ENCODE data around the gene MEX3C.

GRCh38 chr18:51226068-51226467, 28.6 kb upstream of the MEX3C start:
- TF ChIP-seq, protein P1, sequence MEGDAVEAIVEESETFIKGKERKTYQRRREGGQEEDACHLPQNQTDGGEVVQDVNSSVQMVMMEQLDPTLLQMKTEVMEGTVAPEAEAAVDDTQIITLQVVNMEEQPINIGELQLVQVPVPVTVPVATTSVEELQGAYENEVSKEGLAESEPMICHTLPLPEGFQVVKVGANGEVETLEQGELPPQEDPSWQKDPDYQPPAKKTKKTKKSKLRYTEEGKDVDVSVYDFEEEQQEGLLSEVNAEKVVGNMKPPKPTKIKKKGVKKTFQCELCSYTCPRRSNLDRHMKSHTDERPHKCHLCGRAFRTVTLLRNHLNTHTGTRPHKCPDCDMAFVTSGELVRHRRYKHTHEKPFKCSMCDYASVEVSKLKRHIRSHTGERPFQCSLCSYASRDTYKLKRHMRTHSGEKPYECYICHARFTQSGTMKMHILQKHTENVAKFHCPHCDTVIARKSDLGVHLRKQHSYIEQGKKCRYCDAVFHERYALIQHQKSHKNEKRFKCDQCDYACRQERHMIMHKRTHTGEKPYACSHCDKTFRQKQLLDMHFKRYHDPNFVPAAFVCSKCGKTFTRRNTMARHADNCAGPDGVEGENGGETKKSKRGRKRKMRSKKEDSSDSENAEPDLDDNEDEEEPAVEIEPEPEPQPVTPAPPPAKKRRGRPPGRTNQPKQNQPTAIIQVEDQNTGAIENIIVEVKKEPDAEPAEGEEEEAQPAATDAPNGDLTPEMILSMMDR (conservative IDR thresholded peaks at IDR 0.05; ENCODE audit: low read length) = no peak
- TF ChIP-seq EZH2phosphoT487 (IDR thresholded peaks at IDR 0.05; ENCODE audit: borderline replicate concordance) = no peak
